ENCODE measurements around the gene MYO9B.
A peak's percentile ranks its signal among the peaks of the same experiment; 100 is the strongest.

The MYO9B gene

DNA sequence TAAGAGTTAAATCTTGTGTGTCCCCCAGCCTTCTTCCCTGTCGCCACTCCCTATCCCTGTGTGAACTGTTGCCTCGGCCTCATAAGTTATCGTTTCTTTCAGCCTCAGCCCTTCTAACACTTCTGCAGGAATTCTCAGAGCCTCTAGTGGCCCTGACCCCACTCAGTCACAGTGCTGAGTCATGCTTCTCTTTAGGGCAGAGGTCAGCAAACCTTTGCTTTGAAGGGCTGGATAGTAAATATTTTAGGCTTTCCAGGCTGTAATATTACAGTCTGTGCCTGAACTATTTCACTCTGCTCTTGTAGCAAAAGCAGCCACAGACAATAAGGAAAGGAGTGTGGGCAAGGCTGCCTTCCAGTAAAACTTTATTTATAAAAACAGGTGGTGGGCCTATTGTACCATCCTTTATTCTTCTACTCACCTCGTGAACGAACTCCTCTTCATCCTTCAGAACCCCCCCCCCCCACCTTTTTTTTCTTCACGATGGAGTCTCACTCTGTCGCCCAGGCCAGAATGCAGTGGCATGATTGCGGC lies 22.1 kb downstream of the MYO9B start:
- peak overlapping the region in 2 of 3 experiments; percentile 48 to 84 for H3K27ac Mint-ChIP-seq
- TF ChIP-seq, protein P1, sequence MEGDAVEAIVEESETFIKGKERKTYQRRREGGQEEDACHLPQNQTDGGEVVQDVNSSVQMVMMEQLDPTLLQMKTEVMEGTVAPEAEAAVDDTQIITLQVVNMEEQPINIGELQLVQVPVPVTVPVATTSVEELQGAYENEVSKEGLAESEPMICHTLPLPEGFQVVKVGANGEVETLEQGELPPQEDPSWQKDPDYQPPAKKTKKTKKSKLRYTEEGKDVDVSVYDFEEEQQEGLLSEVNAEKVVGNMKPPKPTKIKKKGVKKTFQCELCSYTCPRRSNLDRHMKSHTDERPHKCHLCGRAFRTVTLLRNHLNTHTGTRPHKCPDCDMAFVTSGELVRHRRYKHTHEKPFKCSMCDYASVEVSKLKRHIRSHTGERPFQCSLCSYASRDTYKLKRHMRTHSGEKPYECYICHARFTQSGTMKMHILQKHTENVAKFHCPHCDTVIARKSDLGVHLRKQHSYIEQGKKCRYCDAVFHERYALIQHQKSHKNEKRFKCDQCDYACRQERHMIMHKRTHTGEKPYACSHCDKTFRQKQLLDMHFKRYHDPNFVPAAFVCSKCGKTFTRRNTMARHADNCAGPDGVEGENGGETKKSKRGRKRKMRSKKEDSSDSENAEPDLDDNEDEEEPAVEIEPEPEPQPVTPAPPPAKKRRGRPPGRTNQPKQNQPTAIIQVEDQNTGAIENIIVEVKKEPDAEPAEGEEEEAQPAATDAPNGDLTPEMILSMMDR (IDR thresholded peaks at IDR 0.05; ENCODE audit: unreplicated experiment in 3 of 3) = no peak

DNA sequence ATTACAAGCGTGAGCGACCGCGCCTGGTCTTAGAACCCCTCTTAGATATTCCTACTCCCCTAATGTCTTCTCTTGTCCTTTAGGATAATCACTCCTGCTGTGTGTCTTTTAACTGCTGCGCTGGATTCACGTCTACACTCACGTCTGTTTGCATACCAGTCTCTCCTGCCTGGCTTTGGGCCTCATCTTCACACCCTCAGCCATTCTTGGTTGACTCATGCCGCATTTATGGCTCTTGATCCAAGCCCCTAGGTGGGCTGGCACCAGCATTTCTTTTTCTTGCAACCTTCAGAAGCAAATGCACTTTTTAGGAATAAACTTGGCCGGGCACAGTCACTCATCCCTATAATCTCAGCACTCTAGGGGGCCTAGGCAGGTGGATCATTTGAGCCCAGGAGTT lies 22.7 kb downstream of the MYO9B start:
- no peak overlapping the region for H3K27ac Mint-ChIP-seq
- H3K9me3 Mint-ChIP-seq = peaks cover 4% of the 10 kb centered on the region
- TF ChIP-seq, protein P1 (IDR thresholded peaks at IDR 0.05; ENCODE audit: unreplicated experiment in 3 of 3) = no peak
- peaks cover 5% of the 10 kb centered on the region for H3K4me1 Mint-ChIP-seq
- H3K27me3 Mint-ChIP-seq (ENCODE audit: low read depth) = no peaks in the 10 kb centered on the region
- H3K4me3 Mint-ChIP-seq = no peak overlapping the region
- peaks cover 40% of the 10 kb centered on the region for H3K36me3 Mint-ChIP-seq (ENCODE audit: low read depth)

More for the DNA sequence above, 22.1 kb downstream of the MYO9B start:
- H3K36me3 Mint-ChIP-seq (ENCODE audit: low read depth) = peaks cover 33% of the 10 kb centered on the region
- H3K9me3 Mint-ChIP-seq = peaks cover 4% of the 10 kb centered on the region
- H3K4me1 Mint-ChIP-seq = peaks cover 5% of the 10 kb centered on the region
- H3K4me3 Mint-ChIP-seq = no peak overlapping the region
- no peaks in the 10 kb centered on the region for H3K27me3 Mint-ChIP-seq (ENCODE audit: low read depth)

- H3K36me3 Mint-ChIP-seq (ENCODE audit: low read depth) = peaks cover 49% of the 10 kb centered on the region
- no peak overlapping the region for H3K27ac Mint-ChIP-seq
- H3K4me3 Mint-ChIP-seq = no peak overlapping the region
- TF ChIP-seq, protein P1 (IDR thresholded peaks at IDR 0.05; ENCODE audit: unreplicated experiment in 3 of 3) = no peak
- no peaks in the 10 kb centered on the region for H3K9me3 Mint-ChIP-seq
- H3K4me1 Mint-ChIP-seq = peaks cover 5% of the 10 kb centered on the region
- H3K27me3 Mint-ChIP-seq (ENCODE audit: low read depth) = no peaks in the 10 kb centered on the region
Measured at GRCh38 chr19:17101686-17102628, 26.4 kb downstream of the MYO9B start.

DNA sequence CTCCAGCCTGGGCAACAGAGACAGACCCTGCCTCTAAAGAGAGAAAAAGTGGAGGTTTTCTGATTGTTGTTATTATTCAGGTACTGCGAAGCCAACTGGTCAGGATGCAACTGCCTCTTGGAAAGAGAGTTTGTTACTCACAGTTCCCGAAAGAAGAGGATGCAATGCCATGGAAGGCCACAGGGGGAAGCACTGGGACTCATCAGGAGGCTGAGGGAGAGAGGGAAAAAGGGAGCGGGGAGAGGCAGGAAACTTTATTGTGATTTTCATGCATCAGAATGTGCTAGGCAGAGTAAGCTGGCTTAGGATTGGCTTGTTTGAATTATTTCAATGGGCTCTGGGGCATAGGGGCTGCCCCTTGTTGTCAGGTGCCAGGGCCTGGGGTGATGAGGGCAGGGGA lies 27.6 kb downstream of the MYO9B start:
- H3K27me3 Mint-ChIP-seq (ENCODE audit: low read depth) = no peaks in the 10 kb centered on the region
- H3K36me3 Mint-ChIP-seq (ENCODE audit: low read depth) = peaks cover 46% of the 10 kb centered on the region

DNA sequence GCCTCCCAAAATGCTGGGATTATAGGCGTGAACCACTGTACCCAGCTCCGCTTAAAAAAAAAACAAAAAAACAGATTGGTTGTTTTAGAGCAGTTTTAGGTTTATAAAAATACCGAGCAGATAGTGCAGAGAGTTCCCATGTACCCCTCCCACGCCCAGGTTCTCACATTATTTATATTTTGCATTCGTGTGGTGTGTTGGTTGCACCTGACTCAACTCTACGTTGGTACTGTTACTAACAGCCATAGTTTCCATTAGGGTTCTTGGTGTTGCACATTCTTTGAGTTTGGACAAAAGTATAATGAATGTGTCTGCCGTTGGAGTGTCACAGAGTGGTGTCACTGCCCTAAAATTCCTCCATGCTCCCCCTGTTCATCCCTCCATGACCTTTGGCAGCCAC lies 29.1 kb downstream of the MYO9B start:
- H3K36me3 Mint-ChIP-seq (ENCODE audit: low read depth) = peaks cover 46% of the 10 kb centered on the region
- H3K9me3 Mint-ChIP-seq = no peaks in the 10 kb centered on the region
- H3K27me3 Mint-ChIP-seq (ENCODE audit: low read depth) = no peaks in the 10 kb centered on the region
- H3K4me1 Mint-ChIP-seq = no peaks in the 10 kb centered on the region
- TF ChIP-seq, protein P1 (IDR thresholded peaks at IDR 0.05; ENCODE audit: unreplicated experiment in 3 of 3) = no peak
- no peak overlapping the region for H3K4me3 Mint-ChIP-seq
- H3K27ac Mint-ChIP-seq = no peak overlapping the region

More for the DNA sequence above, 27.6 kb downstream of the MYO9B start:
- H3K27ac Mint-ChIP-seq = no peak overlapping the region
- TF ChIP-seq, protein P1 (IDR thresholded peaks at IDR 0.05; ENCODE audit: unreplicated experiment in 3 of 3) = peak in 2 of 3 experiments; percentile 29 to 32
- peaks cover 4% of the 10 kb centered on the region for H3K4me1 Mint-ChIP-seq
- H3K9me3 Mint-ChIP-seq = no peaks in the 10 kb centered on the region
- no peak overlapping the region for H3K4me3 Mint-ChIP-seq

Data from nephron (organoid).